HG03460 (cell line): ENCODE data around the gene CCDC57.

Experiments used
- ATAC-seq: cut with Tn5 transposase; IDR thresholded peaks from one replicate; pipeline ENCODE4 v1.9.1; 2021; ENCODE audit not compliant: unreplicated experiment

The CCDC57 gene

DNA sequence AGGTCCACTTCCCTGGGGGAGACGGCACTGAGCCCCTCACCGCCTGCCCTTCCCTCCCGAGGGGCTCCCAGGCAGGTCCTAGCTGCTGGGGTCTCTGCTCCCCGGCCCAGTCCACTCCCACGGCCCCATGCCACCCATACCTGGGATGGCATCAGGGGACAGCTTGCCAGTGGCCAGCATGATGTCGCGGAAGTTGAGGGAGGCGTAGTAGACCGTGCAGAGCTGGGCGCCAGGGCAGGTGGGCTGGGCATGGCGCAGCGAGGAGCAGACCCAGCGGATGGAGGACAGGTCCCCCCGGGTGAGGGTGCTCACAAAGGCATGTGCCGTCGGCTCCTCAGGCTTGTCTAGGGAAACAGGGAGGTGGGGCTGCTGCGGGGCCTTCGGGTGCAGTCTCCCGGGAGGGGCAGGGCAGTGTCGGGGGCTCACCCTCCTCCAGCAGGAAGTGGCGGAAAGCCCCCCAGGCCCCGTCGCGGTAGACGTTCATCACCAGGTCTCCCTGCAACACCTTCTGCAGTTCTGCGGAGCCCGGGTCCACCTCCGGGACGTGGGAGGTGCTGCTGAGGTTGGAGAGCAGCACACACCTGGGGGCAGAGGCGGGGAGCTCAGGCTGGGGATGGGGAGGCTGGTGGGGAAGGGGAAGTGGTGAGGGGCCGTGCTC, 128.1 kb downstream of the CCDC57 start:
- no peak for ATAC-seq

DNA sequence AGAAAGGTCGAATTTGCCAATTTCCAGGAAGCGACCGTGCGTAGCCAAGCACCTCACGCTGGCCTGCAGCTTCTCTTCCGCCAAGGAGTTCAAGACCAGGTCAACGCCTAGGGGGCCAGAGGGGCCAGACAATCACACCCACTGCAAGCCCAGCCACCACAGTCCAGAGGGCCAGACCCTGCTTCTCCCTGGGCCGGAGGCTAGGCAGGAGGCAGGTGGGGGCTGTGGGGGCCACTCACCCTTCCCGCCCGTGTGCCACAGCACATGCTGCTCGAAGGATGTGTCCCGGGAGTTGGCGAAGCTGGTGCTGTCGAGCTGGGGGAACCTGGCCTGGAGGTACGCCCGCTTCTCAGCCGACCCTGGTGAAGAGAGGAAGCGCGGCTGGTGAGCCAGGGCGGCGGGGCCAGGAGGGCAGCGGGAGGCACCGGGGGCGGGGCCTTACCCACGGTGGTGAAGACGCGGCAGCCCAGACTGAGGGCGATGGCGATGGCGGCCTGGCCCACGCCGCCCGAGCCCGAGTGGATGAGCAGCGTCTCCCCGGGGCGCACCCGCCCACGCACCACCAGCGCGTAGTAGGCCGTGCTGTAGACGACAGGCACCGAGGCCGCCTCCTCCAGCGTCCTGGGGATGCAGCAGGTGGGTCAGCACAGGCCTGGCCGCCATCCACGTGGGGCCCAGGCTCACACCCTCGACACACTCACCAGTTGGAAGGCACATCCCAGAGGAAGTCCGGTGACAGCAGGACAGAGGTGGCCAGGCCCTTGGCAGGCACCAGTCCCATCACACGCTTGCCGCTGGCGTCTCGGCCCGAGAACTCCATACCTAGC, 128.9 kb downstream of the CCDC57 start:
- no peak for ATAC-seq

GRCh38 chr17:82083009-82083408, 129.6 kb downstream of the CCDC57 start:
- ATAC-seq, result no peak

- no peak for ATAC-seq
Measured at GRCh38 chr17:82082456-82082855, 130.2 kb downstream of the CCDC57 start.

GRCh38 chr17:82081966-82082365, 130.7 kb downstream of the CCDC57 start:
- no peak for ATAC-seq

GRCh38 chr17:82081546-82081945, 131.1 kb downstream of the CCDC57 start:
- ATAC-seq, result no peak

DNA sequence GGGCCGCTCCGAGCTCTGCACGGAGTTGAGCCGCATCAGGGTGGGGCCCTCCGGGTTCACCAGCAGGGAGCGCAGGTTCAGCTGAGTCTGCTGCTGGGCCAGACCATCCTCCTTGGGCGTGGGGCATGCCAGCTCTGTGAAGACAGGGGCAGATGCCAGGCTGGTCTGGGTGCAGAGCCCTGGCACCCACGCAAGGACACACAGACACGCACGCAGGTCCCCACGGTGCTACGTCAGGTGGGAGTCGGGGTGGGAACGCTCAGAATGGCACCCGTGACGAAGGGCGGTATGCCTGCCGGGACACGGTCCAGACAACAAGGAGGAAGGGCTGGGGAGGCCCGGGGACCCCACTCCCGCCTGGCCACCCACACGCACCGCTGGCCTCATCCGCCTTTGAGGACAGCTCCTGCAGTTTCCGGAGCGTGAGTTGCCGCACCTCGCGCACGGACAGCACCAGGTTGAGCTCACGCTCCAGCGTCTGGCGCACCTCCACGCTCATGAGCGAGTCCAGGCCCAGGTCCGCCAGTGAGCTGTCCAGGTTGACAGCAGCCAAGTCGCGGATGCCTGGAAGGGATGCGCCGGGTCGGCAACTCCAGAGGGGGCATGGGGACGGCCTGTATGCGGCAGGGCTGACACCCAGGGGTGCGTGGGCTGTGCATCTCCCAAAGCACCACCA, 131.7 kb downstream of the CCDC57 start:
- no peak for ATAC-seq

- ATAC-seq, result no peak
Measured at GRCh38 chr17:82080048-82080788, 132.4 kb downstream of the CCDC57 start.

- no peak for ATAC-seq
Measured at GRCh38 chr17:82079001-82079677, 133.5 kb downstream of the CCDC57 start.

- no peak for ATAC-seq
Measured at GRCh38 chr17:82078433-82078832, 134.2 kb downstream of the CCDC57 start.

- no peak for ATAC-seq
Measured at GRCh38 chr17:82077617-82078358, 134.9 kb downstream of the CCDC57 start.

- ATAC-seq, result no peak
Measured at GRCh38 chr17:82076785-82077591, 135.7 kb downstream of the CCDC57 start.

DNA sequence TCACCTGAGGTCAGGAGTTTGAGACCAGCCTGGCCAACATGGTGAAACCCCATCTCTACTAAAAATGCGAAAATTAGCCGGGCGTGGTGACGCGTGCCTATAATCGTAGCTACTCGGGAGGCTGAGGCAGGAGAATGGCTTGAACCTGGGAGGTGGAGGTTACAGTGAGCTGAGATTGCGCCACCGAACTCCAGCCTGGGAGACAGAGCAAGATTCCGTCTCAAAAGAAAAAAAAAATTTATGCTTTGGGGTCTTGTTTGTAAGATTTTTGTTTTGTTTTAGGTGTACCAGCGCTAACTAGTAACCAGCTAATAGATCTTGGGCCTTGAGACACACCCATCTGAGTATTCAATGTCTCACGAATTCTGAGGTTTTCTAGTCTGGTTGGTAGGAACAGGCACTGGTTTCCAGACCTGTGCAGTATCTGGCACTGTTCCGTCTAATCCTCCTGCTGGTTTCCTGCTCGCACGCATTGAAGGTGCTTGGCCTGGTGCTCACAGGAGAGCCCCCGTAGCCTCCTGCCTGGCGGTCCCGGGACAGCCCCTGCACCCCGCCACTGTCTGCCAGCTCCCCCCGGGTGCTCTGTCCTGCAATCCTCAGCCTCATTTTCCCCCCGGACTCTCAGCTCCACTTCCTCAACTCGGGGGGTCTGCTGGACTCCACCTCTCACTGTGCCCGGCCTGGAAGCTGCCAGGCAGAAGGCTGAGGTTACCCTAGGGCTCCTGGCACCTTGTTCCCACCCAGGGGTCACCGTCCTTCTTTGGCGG, 136.4 kb downstream of the CCDC57 start:
- ATAC-seq, result no peak

GRCh38 chr17:82073446-82073845, 139.2 kb downstream of the CCDC57 start:
- ATAC-seq, result no peak

DNA sequence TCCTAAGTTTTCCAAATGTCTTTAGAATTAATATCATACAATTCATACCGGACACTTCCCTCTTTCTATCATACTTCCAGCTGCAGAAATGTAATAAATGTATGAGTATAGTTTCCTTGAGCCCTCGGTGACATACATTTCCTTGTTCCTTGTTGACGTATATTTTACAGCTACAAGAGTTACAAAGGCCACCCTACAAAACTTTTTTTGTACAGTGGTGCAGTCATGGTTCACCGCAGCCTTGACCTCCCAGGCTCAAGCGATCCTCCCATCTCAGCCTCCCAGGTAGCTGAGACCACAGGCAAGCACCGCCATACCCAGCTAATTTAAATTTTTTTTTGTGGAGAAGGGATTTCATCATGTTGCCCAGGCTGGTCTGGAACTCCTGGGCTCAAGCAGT, 139.8 kb downstream of the CCDC57 start:
- no peak for ATAC-seq

- no peak for ATAC-seq
Measured at GRCh38 chr17:82070611-82071010, 142.0 kb downstream of the CCDC57 start.

DNA sequence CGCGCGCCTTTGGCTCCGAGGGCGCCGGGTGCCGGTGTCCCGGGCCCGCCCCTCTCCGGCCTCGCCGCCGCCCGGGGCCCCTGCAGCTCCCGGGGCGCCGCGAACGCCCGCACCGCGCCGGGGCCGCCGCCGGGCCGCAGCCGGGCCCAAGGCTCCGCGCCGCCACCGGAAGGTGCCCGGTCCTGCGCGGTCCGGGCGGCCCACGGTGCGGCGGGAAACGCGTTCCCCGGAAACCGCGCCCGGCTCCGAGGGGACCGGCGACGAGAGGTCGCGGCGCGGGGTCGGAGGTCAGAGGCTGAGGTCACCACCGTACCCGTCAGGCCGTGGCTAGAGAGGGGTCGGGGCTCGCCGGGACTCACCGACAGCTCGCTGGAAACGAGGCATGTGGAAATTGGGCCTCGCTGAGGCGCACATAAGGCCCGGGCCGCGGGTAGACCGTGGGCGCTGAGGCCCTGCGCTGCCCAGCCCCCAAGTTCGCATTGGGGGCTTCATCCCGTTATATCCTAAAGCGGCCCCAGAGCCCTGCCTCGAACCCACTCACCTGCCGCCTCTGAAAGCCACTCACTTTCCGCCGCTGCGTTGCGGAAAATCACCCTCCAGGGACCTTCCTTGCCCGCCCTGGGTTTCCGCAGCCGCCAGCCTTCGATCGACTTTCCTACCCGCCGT, 146.9 kb downstream of the CCDC57 start, which contains the start of gene DUS1L:
TSS of gene DUS1L (minus strand) at position 167 of the 666 bp plus-strand sequence. CDS start 745 bp downstream, outside the sequence.
- ATAC-seq, result peak; percentile 52

DNA sequence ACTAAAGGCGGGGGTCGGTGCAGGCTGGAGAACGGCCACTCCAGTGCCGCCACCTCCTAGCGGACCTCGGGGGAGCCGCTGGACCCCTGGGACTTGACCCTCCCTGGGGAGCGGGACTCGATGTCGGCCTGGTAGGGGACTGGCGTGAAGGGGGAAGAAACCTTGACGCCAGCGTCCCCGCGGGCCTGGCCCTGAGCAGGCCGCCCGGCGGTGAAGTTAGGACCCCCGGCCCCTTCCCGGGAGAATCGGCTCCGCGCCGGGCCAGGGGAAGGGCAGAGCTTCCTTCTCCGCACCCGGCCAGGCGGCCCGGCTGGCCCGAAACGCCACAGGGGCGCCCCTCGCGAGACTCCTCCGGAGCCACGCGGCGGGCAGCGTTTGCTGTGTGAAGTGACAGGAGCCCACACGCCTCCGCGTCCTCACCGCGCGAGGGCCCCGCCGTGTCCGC, 147.4 kb downstream of the CCDC57 start:
- ATAC-seq, result peak; percentile 18
